NCI-H1048 (cell line): Measurements from ENCODE around the gene CTU2.
"Not testable (repeated sequence)": the region's sequence is repeated elsewhere in the genome, so short reads cannot be mapped to it uniquely, and the experiment has no call there.

Experiments used
- DNase-seq: peaks from one replicate; lab custom pipeline; 2025; lab: John Stamatoyannopoulos, UW

Gene CTU2

GRCh38 chr16:88706229-88706964, at the start of gene CTU2, which contains the start of gene RNF166:
Gene CTU2 (plus strand): TSS chr16:88706503. CDS start chr16:88706531, 28 bp downstream.
Gene RNF166 (minus strand): TSS chr16:88706408. CDS start chr16:88706325, 83 bp downstream.
- DNase-seq, result peak; percentile 61

- no peak for DNase-seq
Measured at GRCh38 chr16:88657371-88657770, 48.9 kb upstream of the CTU2 start.

GRCh38 chr16:88658714-88659113, 47.6 kb upstream of the CTU2 start:
- no peak for DNase-seq

GRCh38 chr16:88659160-88659559, 47.1 kb upstream of the CTU2 start:
- DNase-seq, result no peak

GRCh38 chr16:88661468-88661867, 44.8 kb upstream of the CTU2 start:
- DNase-seq, result no peak

GRCh38 chr16:88662222-88662842, 44.0 kb upstream of the CTU2 start:
- DNase-seq, result no peak

- peak; percentile 84 for DNase-seq
Measured at GRCh38 chr16:88662843-88663606, 43.3 kb upstream of the CTU2 start, which contains the start of gene MVD. Gene MVD (minus strand): TSS chr16:88663091. CDS start chr16:88663080, 11 bp downstream.

GRCh38 chr16:88665148-88665547, 41.2 kb upstream of the CTU2 start:
- DNase-seq, result no peak

- no peak for DNase-seq
Measured at GRCh38 chr16:88665570-88665969, 40.7 kb upstream of the CTU2 start.

GRCh38 chr16:88667461-88667860, 38.8 kb upstream of the CTU2 start:
- DNase-seq, result no peak

GRCh38 chr16:88669493-88669892, 36.8 kb upstream of the CTU2 start:
- DNase-seq, result not testable (repeated sequence)

GRCh38 chr16:88669980-88670379, 36.3 kb upstream of the CTU2 start:
- no peak for DNase-seq

- DNase-seq, result no peak
Measured at GRCh38 chr16:88671806-88672205, 34.5 kb upstream of the CTU2 start.

- no peak for DNase-seq
Measured at GRCh38 chr16:88672776-88673175, 33.5 kb upstream of the CTU2 start.

- no peak for DNase-seq
Measured at GRCh38 chr16:88673716-88674379, 32.5 kb upstream of the CTU2 start.

- no peak for DNase-seq
Measured at GRCh38 chr16:88676502-88677242, 29.6 kb upstream of the CTU2 start.

- DNase-seq, result no peak
Measured at GRCh38 chr16:88677721-88678120, 28.6 kb upstream of the CTU2 start.

GRCh38 chr16:88678224-88678979, 27.9 kb upstream of the CTU2 start:
- DNase-seq, result no peak

- no peak for DNase-seq
Measured at GRCh38 chr16:88680554-88681083, 25.7 kb upstream of the CTU2 start.

GRCh38 chr16:88681084-88681680, 25.1 kb upstream of the CTU2 start:
- no peak for DNase-seq
